ENCODE data around the gene TMEM108.

DNA sequence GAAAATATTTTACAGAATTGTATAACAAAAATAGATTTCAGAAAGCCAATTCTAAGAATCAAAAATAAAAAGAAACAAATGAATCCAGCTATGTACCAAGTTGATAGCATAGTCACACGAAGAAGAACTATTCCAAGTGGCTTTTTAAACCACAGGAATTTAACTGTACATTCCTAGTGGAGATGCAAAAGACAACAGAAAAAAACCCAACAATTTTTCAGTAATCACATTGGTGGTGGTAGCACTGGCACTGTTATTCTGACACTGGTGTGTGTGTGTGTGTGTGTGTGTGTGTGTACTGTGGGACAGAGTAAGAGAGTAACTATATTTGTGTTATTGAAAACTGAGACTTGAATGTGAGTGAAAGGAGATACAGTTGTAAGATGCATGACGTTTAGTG, 370.8 kb downstream of the TMEM108 start:
- no peak for TF ChIP-seq POLR2A (IDR thresholded peaks at IDR 0.05; ENCODE audit: low read depth, low read length)
- TF ChIP-seq TAF1 (IDR thresholded peaks at IDR 0.05; ENCODE audit: low read depth, low read length), result no peak
- no peak for TF ChIP-seq SPI1 (IDR thresholded peaks at IDR 0.05; ENCODE audit: low read depth, low read length)
- no peak for TF ChIP-seq POLR2AphosphoS5 (IDR thresholded peaks at IDR 0.05; ENCODE audit: low read depth, low read length)
- TF ChIP-seq POU2F2 (IDR thresholded peaks at IDR 0.05; ENCODE audit: low read depth, low read length), result no peak
